Colonic mucosa (tissue), 4 donors: Measurements from ENCODE around the gene ASB10. TPM values are rescaled to one million over a fixed set of nuclear protein-coding genes. Genes with fewer than 3 reads are reported as not detected.

ENCODE experiments used
- DNase-seq: peaks from one replicate; pipeline ENCODE4 v3.0.0-alpha.2; 2020
- H3K27ac ChIP-seq: fragments of 200-600 bp; one replicate; pipeline ENCODE4 v1.8.0; 2021
- H3K27me3 ChIP-seq: fragments of 200-600 bp; one replicate; pipeline ENCODE4 v1.8.0; 2021
- H3K36me3 ChIP-seq: fragments of 200-600 bp; one replicate; pipeline ENCODE4 v1.8.0; 2021
- H3K4me1 ChIP-seq: fragments of 200-600 bp; one replicate; pipeline ENCODE4 v1.8.0; 2021; ENCODE audit warnings: mild to moderate bottlenecking
- H3K4me3 ChIP-seq: fragments of 200-600 bp; one replicate; pipeline ENCODE4 v1.8.0; 2021
- H3K9ac ChIP-seq, 2 donors: one replicate each; pipeline ENCODE4 v1.7.0; 2013; ENCODE audit warnings: control low read depth in 2 of 2, low read depth in 2 of 2, low read length in 2 of 2
- H3K9me3 ChIP-seq: fragments of 200-600 bp; one replicate; pipeline ENCODE4 v1.8.0; 2021
- intact Hi-C: fragments of 100-400 bp; cut with DNase I; formaldehyde crosslinking; loops from one replicate; pipeline ENCODE4 v1.14.1; 2022
- total RNA-seq, 2 donors: library from RNA; stranded (reverse); fragmentation: NEBNext Ultra II Directional in 1 of 2; extraction: Animal tissue kit (Norgen Biotek cat#: 25700) in 1 of 2; gene quantifications; one replicate each; pipeline ENCODE4 v1.2.1, GENCODE V29; 2021
- TF ChIP-seq, protein P1 (sequence below): fragments of 200-600 bp; IDR thresholded peaks from one replicate; pipeline ENCODE4 v1.8.0; 2022; ENCODE audit warnings: antibody characterized with exemption, mild to moderate bottlenecking
- donor health status: healthy.
- donor health status: DM: no; HTN: no; CAD: no.
- donor health status: DM: no; HTN: no; CAD: no.

ASB10 gene
- total RNA-seq, 2 donors from 2014 or later = not detected

DNA sequence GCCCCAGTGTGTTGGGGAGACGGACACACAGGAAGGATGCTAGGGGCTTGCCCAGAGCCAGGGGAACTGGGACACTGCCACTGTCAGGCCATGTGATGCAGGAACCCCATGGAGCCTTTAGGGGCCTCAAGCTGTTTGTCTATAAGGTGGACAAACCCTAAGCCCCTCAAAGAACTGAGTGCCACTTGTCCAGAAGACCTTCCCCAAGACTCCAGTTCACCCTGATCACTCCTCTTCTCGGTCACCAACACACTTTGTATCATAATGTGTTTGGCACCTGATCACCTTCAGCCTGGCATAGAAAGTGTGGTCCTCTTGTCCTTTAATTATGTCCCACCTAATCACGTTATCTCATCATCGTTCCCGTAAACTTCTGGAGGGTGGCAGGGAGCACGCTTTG, 22.5 kb upstream of the ASB10 start:
- Histone ChIP-seq H3K27me3 (no peaks in the 10 kb centered on the region), H3K9ac (no peak overlapping the region), H3K27ac (no peak overlapping the region), H3K4me3 (no peak overlapping the region), H3K9me3 (no peaks in the 10 kb centered on the region), H3K4me1 (no peaks in the 10 kb centered on the region), H3K36me3 (no peaks in the 10 kb centered on the region)
- no peak for DNase-seq
- TF ChIP-seq, protein P1, sequence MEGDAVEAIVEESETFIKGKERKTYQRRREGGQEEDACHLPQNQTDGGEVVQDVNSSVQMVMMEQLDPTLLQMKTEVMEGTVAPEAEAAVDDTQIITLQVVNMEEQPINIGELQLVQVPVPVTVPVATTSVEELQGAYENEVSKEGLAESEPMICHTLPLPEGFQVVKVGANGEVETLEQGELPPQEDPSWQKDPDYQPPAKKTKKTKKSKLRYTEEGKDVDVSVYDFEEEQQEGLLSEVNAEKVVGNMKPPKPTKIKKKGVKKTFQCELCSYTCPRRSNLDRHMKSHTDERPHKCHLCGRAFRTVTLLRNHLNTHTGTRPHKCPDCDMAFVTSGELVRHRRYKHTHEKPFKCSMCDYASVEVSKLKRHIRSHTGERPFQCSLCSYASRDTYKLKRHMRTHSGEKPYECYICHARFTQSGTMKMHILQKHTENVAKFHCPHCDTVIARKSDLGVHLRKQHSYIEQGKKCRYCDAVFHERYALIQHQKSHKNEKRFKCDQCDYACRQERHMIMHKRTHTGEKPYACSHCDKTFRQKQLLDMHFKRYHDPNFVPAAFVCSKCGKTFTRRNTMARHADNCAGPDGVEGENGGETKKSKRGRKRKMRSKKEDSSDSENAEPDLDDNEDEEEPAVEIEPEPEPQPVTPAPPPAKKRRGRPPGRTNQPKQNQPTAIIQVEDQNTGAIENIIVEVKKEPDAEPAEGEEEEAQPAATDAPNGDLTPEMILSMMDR = no peak
- intact Hi-C loops = no loop called here

DNA sequence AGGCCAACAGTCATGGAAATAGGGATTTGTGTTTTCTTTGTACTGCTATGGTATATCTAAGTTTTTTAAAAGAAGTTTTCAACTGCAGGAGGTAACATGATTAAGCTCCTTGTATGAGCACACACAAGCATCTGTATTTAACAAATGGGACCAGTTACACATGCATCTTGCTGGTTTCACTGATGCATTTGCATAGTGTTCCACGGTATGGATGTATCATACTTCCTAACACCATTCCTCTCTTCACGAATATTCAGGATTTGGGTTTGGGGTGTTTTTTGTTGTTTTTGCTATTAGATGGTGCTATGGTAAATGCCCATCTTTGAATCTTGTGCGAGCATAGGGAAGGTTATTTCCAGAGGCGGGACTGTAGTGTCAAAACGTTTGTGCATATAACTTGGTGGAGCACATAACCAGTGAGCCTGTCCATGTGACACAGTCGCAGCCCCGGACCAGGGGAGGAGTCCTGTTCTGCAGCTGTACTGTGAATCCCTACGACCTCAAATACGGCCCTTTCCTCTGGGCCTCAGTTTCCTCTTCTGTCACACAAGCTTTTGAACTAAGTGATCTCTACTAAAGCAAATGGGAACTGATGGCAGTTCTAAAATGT, 21.3 kb upstream of the ASB10 start:
- Histone ChIP-seq H3K4me3 (no peak overlapping the region), H3K27ac (no peak overlapping the region), H3K4me1 (no peaks in the 10 kb centered on the region), H3K9me3 (no peaks in the 10 kb centered on the region), H3K9ac (no peak overlapping the region), H3K36me3 (no peaks in the 10 kb centered on the region), H3K27me3 (no peaks in the 10 kb centered on the region)
- DNase-seq = no peak
- intact Hi-C loops = no loop called here
- TF ChIP-seq, protein P1 = no peak

DNA sequence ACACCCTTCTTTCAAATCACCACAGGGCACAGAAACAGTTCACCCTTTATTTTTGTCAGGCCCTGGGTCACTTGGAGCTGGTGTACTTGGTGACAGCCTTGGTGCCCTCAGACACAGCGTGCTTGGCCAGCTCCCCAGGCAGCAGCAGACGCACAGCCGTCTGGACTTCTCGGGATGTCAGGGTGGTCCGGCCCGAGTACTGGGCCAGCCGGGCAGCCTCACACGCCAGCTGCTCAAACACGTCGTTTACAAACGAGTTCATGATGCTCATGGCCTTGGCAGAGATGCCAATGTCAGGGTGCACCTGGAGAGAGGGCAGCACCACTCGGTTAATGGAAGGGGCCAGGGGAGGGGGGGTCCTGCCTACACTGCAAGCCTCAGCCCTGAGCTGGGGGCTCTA, 20.8 kb upstream of the ASB10 start:
- TF ChIP-seq, protein P1 = no peak
- no peaks in the 10 kb centered on the region for H3K9me3 ChIP-seq
- no peak overlapping the region for H3K9ac ChIP-seq
- H3K27ac ChIP-seq = no peak overlapping the region
- intact Hi-C loops = no loop called here
- no peaks in the 10 kb centered on the region for H3K36me3 ChIP-seq
- no peaks in the 10 kb centered on the region for H3K27me3 ChIP-seq
- H3K4me3 ChIP-seq = no peak overlapping the region
- no peaks in the 10 kb centered on the region for H3K4me1 ChIP-seq
- no peak for DNase-seq

DNA sequence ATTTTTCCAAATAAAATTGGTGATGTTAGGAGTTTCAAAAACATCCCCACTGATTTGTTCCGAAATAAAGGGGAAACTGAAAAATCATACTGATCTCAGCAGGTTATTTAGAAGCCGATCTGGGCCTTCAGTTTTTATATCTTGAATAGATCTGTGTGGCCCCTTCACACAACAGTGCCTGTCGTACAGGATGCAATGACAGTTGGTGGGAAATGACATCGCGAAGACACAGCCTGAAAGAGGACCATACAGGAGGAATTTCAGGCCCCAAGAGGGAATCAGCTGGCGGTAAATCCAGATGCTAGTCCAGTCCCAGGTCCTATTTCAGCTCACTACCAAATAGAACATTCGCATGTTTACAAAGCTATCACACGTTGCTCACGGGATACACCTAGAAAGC, 20.3 kb upstream of the ASB10 start:
- H3K9ac ChIP-seq = no peak overlapping the region
- intact Hi-C loops = no loop called here
- H3K27me3 ChIP-seq = no peaks in the 10 kb centered on the region
- H3K36me3 ChIP-seq = no peaks in the 10 kb centered on the region
- H3K27ac ChIP-seq = no peak overlapping the region
- TF ChIP-seq, protein P1 = no peak
- no peak overlapping the region for H3K4me3 ChIP-seq
- no peaks in the 10 kb centered on the region for H3K9me3 ChIP-seq
- DNase-seq = no peak
- no peaks in the 10 kb centered on the region for H3K4me1 ChIP-seq

DNA sequence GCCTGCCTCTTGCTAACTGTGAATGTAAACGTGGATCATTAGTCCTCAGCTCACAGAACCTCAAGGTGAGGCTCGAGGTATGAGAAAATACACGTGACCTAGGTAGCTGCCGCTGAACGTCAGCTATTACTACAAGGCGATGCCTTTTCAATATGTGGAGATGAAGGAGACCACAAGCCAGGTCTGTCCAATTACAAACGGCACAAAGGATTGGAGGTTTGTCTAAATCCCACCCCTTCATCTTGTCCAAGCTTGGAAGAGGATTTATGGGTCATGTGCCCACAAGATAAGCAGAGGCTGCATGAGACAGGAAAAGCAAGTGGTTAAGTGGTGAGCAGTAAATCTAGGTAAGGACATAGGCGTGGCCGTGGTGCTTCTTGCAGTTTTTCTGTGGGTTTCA, 19.9 kb upstream of the ASB10 start:
- intact Hi-C loops = no loop called here
- H3K4me3 ChIP-seq = no peak overlapping the region
- no peaks in the 10 kb centered on the region for H3K36me3 ChIP-seq
- DNase-seq = no peak
- H3K4me1 ChIP-seq = no peaks in the 10 kb centered on the region
- no peaks in the 10 kb centered on the region for H3K9me3 ChIP-seq
- TF ChIP-seq, protein P1 = no peak
- H3K27me3 ChIP-seq = no peaks in the 10 kb centered on the region
- H3K9ac ChIP-seq = no peak overlapping the region
- no peak overlapping the region for H3K27ac ChIP-seq
